ENCODE results near the gene HRAS.

- TF ChIP-seq, protein P1, sequence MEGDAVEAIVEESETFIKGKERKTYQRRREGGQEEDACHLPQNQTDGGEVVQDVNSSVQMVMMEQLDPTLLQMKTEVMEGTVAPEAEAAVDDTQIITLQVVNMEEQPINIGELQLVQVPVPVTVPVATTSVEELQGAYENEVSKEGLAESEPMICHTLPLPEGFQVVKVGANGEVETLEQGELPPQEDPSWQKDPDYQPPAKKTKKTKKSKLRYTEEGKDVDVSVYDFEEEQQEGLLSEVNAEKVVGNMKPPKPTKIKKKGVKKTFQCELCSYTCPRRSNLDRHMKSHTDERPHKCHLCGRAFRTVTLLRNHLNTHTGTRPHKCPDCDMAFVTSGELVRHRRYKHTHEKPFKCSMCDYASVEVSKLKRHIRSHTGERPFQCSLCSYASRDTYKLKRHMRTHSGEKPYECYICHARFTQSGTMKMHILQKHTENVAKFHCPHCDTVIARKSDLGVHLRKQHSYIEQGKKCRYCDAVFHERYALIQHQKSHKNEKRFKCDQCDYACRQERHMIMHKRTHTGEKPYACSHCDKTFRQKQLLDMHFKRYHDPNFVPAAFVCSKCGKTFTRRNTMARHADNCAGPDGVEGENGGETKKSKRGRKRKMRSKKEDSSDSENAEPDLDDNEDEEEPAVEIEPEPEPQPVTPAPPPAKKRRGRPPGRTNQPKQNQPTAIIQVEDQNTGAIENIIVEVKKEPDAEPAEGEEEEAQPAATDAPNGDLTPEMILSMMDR (IDR thresholded peaks at IDR 0.05) = no peak
- TF ChIP-seq POLR2AphosphoS5 (IDR thresholded peaks at IDR 0.05; ENCODE audit: low read depth, low read length) (no peak), TCF7L2 (IDR thresholded peaks at IDR 0.05; ENCODE audit: low read depth, low read length) (no peak)
- TF ChIP-seq, protein P2, sequence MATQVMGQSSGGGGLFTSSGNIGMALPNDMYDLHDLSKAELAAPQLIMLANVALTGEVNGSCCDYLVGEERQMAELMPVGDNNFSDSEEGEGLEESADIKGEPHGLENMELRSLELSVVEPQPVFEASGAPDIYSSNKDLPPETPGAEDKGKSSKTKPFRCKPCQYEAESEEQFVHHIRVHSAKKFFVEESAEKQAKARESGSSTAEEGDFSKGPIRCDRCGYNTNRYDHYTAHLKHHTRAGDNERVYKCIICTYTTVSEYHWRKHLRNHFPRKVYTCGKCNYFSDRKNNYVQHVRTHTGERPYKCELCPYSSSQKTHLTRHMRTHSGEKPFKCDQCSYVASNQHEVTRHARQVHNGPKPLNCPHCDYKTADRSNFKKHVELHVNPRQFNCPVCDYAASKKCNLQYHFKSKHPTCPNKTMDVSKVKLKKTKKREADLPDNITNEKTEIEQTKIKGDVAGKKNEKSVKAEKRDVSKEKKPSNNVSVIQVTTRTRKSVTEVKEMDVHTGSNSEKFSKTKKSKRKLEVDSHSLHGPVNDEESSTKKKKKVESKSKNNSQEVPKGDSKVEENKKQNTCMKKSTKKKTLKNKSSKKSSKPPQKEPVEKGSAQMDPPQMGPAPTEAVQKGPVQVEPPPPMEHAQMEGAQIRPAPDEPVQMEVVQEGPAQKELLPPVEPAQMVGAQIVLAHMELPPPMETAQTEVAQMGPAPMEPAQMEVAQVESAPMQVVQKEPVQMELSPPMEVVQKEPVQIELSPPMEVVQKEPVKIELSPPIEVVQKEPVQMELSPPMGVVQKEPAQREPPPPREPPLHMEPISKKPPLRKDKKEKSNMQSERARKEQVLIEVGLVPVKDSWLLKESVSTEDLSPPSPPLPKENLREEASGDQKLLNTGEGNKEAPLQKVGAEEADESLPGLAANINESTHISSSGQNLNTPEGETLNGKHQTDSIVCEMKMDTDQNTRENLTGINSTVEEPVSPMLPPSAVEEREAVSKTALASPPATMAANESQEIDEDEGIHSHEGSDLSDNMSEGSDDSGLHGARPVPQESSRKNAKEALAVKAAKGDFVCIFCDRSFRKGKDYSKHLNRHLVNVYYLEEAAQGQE (IDR thresholded peaks at IDR 0.05; ENCODE audit: insufficient read depth in 1 of 2, low read depth in 2 of 2, low read length in 1 of 2) = no peak
These were observed 9.8 kb upstream of the HRAS start for GRCh38 chr11:545171-545570.

Data from Panc1 (cell line).